Activated CD8-positive, alpha-beta T cell treated with anti-CD3 and anti-CD28 coated beads for 36 hours (primary cell): ENCODE data around the gene KIAA0040. TPM values are rescaled to one million over a fixed set of nuclear protein-coding genes. Genes with fewer than 3 reads are reported as not detected.

Experiments
- ATAC-seq: fragments of 200-7000 bp; cut with Tn5 transposase; one replicate; pipeline ENCODE4 v1.10.0; 2021; ENCODE audit warnings: mild to moderate bottlenecking, moderate library complexity
- CTCF ChIA-PET: fragments of 350-600 bp; sonication (Branson Sonifier 250); formaldehyde crosslinking; loops from one replicate; lab custom pipeline; 2021; ENCODE audit warnings: antibody characterized with exemption; lab: Charles Lee
- POLR2A ChIA-PET: fragments of 350-600 bp; sonication (Branson Sonifier 250); formaldehyde crosslinking; loops from one replicate; lab custom pipeline; 2021; ENCODE audit warnings: antibody characterized with exemption; lab: Charles Lee
- DNase-seq: peaks from one replicate; pipeline ENCODE4 v3.0.0-alpha.2; 2020
- H3K27ac Mint-ChIP-seq: one replicate; pipeline ENCODE4 v1.8.0; 2021; ENCODE audit warnings: mild to moderate bottlenecking, mixed read lengths
- H3K27me3 Mint-ChIP-seq: one replicate; pipeline ENCODE4 v1.8.0; 2021; ENCODE audit warnings: mixed read lengths
- H3K36me3 Mint-ChIP-seq: one replicate; pipeline ENCODE4 v1.8.0; 2021; ENCODE audit warnings: low read depth, mixed read lengths
- H3K4me1 Mint-ChIP-seq: one replicate; pipeline ENCODE4 v1.8.0; 2021; ENCODE audit warnings: low read depth, mixed read lengths
- H3K4me3 Mint-ChIP-seq: one replicate; pipeline ENCODE4 v1.8.0; 2021; ENCODE audit warnings: mild to moderate bottlenecking, moderate library complexity, mixed read lengths
- H3K9me3 Mint-ChIP-seq: one replicate; pipeline ENCODE4 v1.8.0; 2021; ENCODE audit warnings: mixed read lengths
- CTCF ChIP-seq: fragments of 200-600 bp; IDR thresholded peaks from one replicate; pipeline ENCODE4 v1.8.0; 2022; ENCODE audit warnings: antibody characterized with exemption, mild to moderate bottlenecking
- intact Hi-C: fragments of 100-400 bp; cut with micrococcal nuclease; formaldehyde crosslinking; loops from one replicate; pipeline ENCODE4 v1.10.0; 2022
- total RNA-seq, 2 experiments: library from RNA; stranded (reverse); gene quantifications; one replicate each; pipeline ENCODE4 v1.2.3, GENCODE V29; 2021

Gene KIAA0040
- total RNA-seq, 2 experiments from 2014 or later: 20.8 to 21.1 TPM

GRCh38 chr1:175171036-175171913, 21.3 kb downstream of the KIAA0040 start:
- intact Hi-C loops: loop anchor here (10.0 kb wide), 1 partner anchor 74 kb away; no protein-coding TSS in a partner anchor
- H3K36me3 Mint-ChIP-seq: peaks cover 26% of the 10 kb centered on the region
- CTCF ChIA-PET: interaction anchor here (1.1 to 7.1 kb wide), 3 partner anchors 15 to 19 kb away, joined by 3 to 34 read pairs (median 9); no protein-coding TSS in a partner anchor

GRCh38 chr1:175169286-175170018, 23.1 kb downstream of the KIAA0040 start:
- H3K36me3 Mint-ChIP-seq: peaks cover 22% of the 10 kb centered on the region

More at GRCh38 chr1:175171036-175171913, 21.3 kb downstream of the KIAA0040 start:
- no peak overlapping the region for H3K27ac Mint-ChIP-seq
- DNase-seq: no peak
- no peaks in the 10 kb centered on the region for H3K9me3 Mint-ChIP-seq
- H3K27me3 Mint-ChIP-seq: no peaks in the 10 kb centered on the region
- TF ChIP-seq CTCF: no peak
- H3K4me1 Mint-ChIP-seq: peaks cover 48% of the 10 kb centered on the region
- H3K4me3 Mint-ChIP-seq: no peak overlapping the region
- POLR2A ChIA-PET: interaction anchor here (1.4 kb wide), 1 partner anchor 18 kb away, joined by 4 read pairs; no protein-coding TSS in a partner anchor
- ATAC-seq: no peak

GRCh38 chr1:175168782-175169181, 23.8 kb downstream of the KIAA0040 start:
- H3K4me1 Mint-ChIP-seq: peaks cover 36% of the 10 kb centered on the region
- no peak for TF ChIP-seq CTCF
- DNase-seq (no peak), ATAC-seq (no peak)
- intact Hi-C loops: no loop called here
- H3K9me3 Mint-ChIP-seq: no peaks in the 10 kb centered on the region
- CTCF ChIA-PET: interaction anchor here (1.0 to 7.1 kb wide), 6 partner anchors 10 to 150 kb away, joined by 3 to 34 read pairs (median 6); no protein-coding TSS in a partner anchor
- no peak overlapping the region for H3K4me3 Mint-ChIP-seq
- no peaks in the 10 kb centered on the region for H3K27me3 Mint-ChIP-seq
- POLR2A ChIA-PET: interaction anchor here (0.7 kb wide), 1 partner anchor 13 kb away, joined by 3 read pairs; no protein-coding TSS in a partner anchor
- peaks cover 21% of the 10 kb centered on the region for H3K36me3 Mint-ChIP-seq
- peak overlapping the region; percentile 14 for H3K27ac Mint-ChIP-seq

More at GRCh38 chr1:175169286-175170018, 23.1 kb downstream of the KIAA0040 start:
- DNase-seq: no peak
- ChIA-PET CTCF (interaction anchor here (0.7 to 7.1 kb wide), 8 partner anchors 10 to 168 kb away, joined by 3 to 34 read pairs (median 4); no protein-coding TSS in a partner anchor), POLR2A (interaction anchor here (0.7 to 1.4 kb wide), 2 partner anchors 14 to 20 kb away, joined by 3 to 4 read pairs; no protein-coding TSS in a partner anchor)
- intact Hi-C loops: loop anchor here (10.0 kb wide), 1 partner anchor 75 kb away; no protein-coding TSS in a partner anchor
- Mint-ChIP-seq H3K4me3 (no peak overlapping the region), H3K9me3 (no peaks in the 10 kb centered on the region), H3K27ac (peak overlapping the region; percentile 24), H3K27me3 (no peaks in the 10 kb centered on the region), H3K4me1 (peaks cover 42% of the 10 kb centered on the region)
- TF ChIP-seq CTCF: no peak
- peak; percentile 55 for ATAC-seq

- CTCF ChIA-PET: interaction anchor here (1.2 to 7.1 kb wide), 4 partner anchors 9 to 149 kb away, joined by 3 to 34 read pairs (median 7); no protein-coding TSS in a partner anchor
- intact Hi-C loops: no loop called here
- H3K9me3 Mint-ChIP-seq: no peaks in the 10 kb centered on the region
Observed at GRCh38 chr1:175167861-175168260, 24.7 kb downstream of the KIAA0040 start.

More at GRCh38 chr1:175167861-175168260, 24.7 kb downstream of the KIAA0040 start:
- ATAC-seq: no peak
- Mint-ChIP-seq H3K4me3 (no peak overlapping the region), H3K4me1 (peaks cover 36% of the 10 kb centered on the region), H3K27me3 (no peaks in the 10 kb centered on the region), H3K36me3 (peaks cover 24% of the 10 kb centered on the region), H3K27ac (peak overlapping the region; percentile 27)
- POLR2A ChIA-PET: no interaction called here
- TF ChIP-seq CTCF: no peak
- no peak for DNase-seq
